Liver (tissue), 9 donors: Measurements from ENCODE around the gene EPS8. TPM values are rescaled to one million over a fixed set of nuclear protein-coding genes. Genes with fewer than 3 reads are reported as not detected.

ENCODE experiments used
- DNase-seq: peaks from one replicate; pipeline ENCODE4 v3.0.0-alpha.2; 2017; ENCODE audit warnings: low spot score
- H3K27ac ChIP-seq, 2 donors: one replicate each; pipeline ENCODE4 v1.7.0; 2013; ENCODE audit warnings: inconsistent platforms in 2 of 2, low read length in 2 of 2, control low read depth in 1 of 2, low read depth in 1 of 2, mild to moderate bottlenecking in 1 of 2
- H3K27me3 ChIP-seq, 4 donors: one replicate each; pipeline versions ENCODE4 v1.6.1 to v1.7.0; 2013; ENCODE audit warnings: low read length in 3 of 4, inconsistent platforms in 1 of 4, mild to moderate bottlenecking in 1 of 4, moderate library complexity in 1 of 4; ENCODE audit not compliant: control insufficient read depth in 4 of 4, insufficient read depth in 4 of 4
- H3K36me3 ChIP-seq, 4 donors: one replicate each; pipeline versions ENCODE4 v1.6.1 to v1.7.0; 2013; ENCODE audit warnings: low read length in 3 of 4, mild to moderate bottlenecking in 3 of 4, low read depth in 1 of 4, moderate library complexity in 1 of 4; ENCODE audit not compliant: control insufficient read depth in 4 of 4, insufficient read depth in 3 of 4
- H3K4me1 ChIP-seq, 4 donors: one replicate each; pipeline versions ENCODE4 v1.6.1 to v1.7.0; 2013; ENCODE audit warnings: low read length in 3 of 4, mild to moderate bottlenecking in 3 of 4, moderate library complexity in 1 of 4; ENCODE audit not compliant: control insufficient read depth in 4 of 4, insufficient read depth in 4 of 4
- H3K4me3 ChIP-seq, 3 donors: one replicate each; pipeline versions ENCODE4 v1.6.1 to v1.7.0; 2013; ENCODE audit warnings: low read length in 3 of 3, control low read depth in 1 of 3, low read depth in 1 of 3, mild to moderate bottlenecking in 1 of 3
- H3K9ac ChIP-seq, 2 donors: one replicate each; pipeline ENCODE4 v1.7.0; 2013; ENCODE audit warnings: low read length in 2 of 2, mild to moderate bottlenecking in 2 of 2, moderate library complexity in 2 of 2, control low read depth in 1 of 2, low read depth in 1 of 2
- H3K9me3 ChIP-seq, 4 donors: one replicate each; pipeline versions ENCODE4 v1.6.1 to v1.7.0; 2013; ENCODE audit warnings: low read length in 3 of 4; ENCODE audit not compliant: control insufficient read depth in 4 of 4
- ATF3 ChIP-seq: IDR thresholded peaks from 2 replicates; pipeline ENCODE4 v1.6.1; 2016; ENCODE audit warnings: antibody characterized with exemption
- CTCF ChIP-seq: fragments of 150-350 bp; IDR thresholded peaks from 2 replicates; pipeline ENCODE4 v1.5.1; 2017; ENCODE audit warnings: improper control_type of control experiment, low read depth, low read length; ENCODE audit not compliant: missing input control
- EGR1 ChIP-seq, 2 donors: IDR thresholded peaks; 2 replicates each; pipeline ENCODE4 v1.6.1; 2016 to 2018; ENCODE audit warnings: antibody characterized with exemption in 2 of 2, low read depth in 2 of 2
- FOXA1 ChIP-seq: IDR thresholded peaks from 2 replicates; pipeline ENCODE4 v1.6.1; 2016; ENCODE audit warnings: antibody characterized with exemption
- FOXA2 ChIP-seq: IDR thresholded peaks from 2 replicates; pipeline ENCODE4 v1.6.1; 2016; ENCODE audit warnings: antibody characterized with exemption
- GABPA ChIP-seq, 2 donors: IDR thresholded peaks in 1 of 2; conservative IDR thresholded peaks in 1 of 2; 2 replicates each; pipeline ENCODE4 v1.6.1; 2016; ENCODE audit warnings: antibody characterized with exemption in 2 of 2, mild to moderate bottlenecking in 1 of 2, moderate library complexity in 1 of 2
- HNF4A ChIP-seq, 2 donors: conservative IDR thresholded peaks; 2 replicates each; pipeline ENCODE4 v1.6.1; 2016; ENCODE audit warnings: antibody characterized with exemption in 2 of 2, mild to moderate bottlenecking in 2 of 2
- HNF4G ChIP-seq: IDR thresholded peaks from 2 replicates; pipeline ENCODE4 v1.6.1; 2016; ENCODE audit warnings: antibody characterized with exemption
- JUND ChIP-seq, 2 donors: IDR thresholded peaks; 2 replicates each; pipeline ENCODE4 v1.6.1; 2016; ENCODE audit warnings: antibody characterized with exemption in 2 of 2
- MAX ChIP-seq: IDR thresholded peaks from 2 replicates; pipeline ENCODE4 v1.6.1; 2016; ENCODE audit warnings: antibody characterized with exemption
- NR2F2 ChIP-seq: IDR thresholded peaks from 2 replicates; pipeline ENCODE4 v1.6.1; 2016; ENCODE audit warnings: antibody characterized with exemption
- RAD21 ChIP-seq, 2 donors: IDR thresholded peaks; 2 replicates each; pipeline ENCODE4 v1.6.1; 2016; ENCODE audit warnings: antibody characterized with exemption in 2 of 2, mild to moderate bottlenecking in 2 of 2
- REST ChIP-seq: IDR thresholded peaks from 2 replicates; pipeline ENCODE4 v1.6.1; 2016; ENCODE audit warnings: antibody characterized with exemption, mild to moderate bottlenecking
- RXRA ChIP-seq, 2 donors: IDR thresholded peaks; 2 replicates each; pipeline ENCODE4 v1.6.1; 2017 to 2018; ENCODE audit warnings: antibody characterized with exemption in 2 of 2, mild to moderate bottlenecking in 1 of 2
- SP1 ChIP-seq: IDR thresholded peaks from 2 replicates; pipeline ENCODE4 v1.6.1; 2018; ENCODE audit warnings: antibody characterized with exemption, mild to moderate bottlenecking
- TAF1 ChIP-seq: conservative IDR thresholded peaks from 2 replicates; pipeline ENCODE4 v1.6.1; 2016; ENCODE audit warnings: antibody characterized with exemption, mild to moderate bottlenecking
- YY1 ChIP-seq: IDR thresholded peaks from 2 replicates; pipeline ENCODE4 v1.6.1; 2016; ENCODE audit warnings: antibody characterized with exemption, mild to moderate bottlenecking
- ZBTB33 ChIP-seq: IDR thresholded peaks from 2 replicates; pipeline ENCODE4 v1.6.1; 2016; ENCODE audit warnings: antibody characterized with exemption
- WGBS: extraction: QIAGEN DNeasy Blood & Tissue Kit; methylation state at CpG from one replicate; pipeline ENCODE4 v1.1.7; 2013; 5-methylcytosine and 5-hydroxymethylcytosine counted together
- polyA plus RNA-seq, 2 donors: library from polyadenylated mRNA; stranded (reverse) in 1 of 2; unstranded in 1 of 2; fragments of 200-250 nt in 1 of 2; fragments of >200 nt in 1 of 2; fragmentation: Nextera tagmentation in 1 of 2; extraction: Ambion mirVana in 1 of 2; gene quantifications; one replicate each; pipeline versions ENCODE4 v1.2.1 to v1.2.3, GENCODE V29; 2013 to 2015
- total RNA-seq, 2 donors: library from RNA; depleted of rRNA; stranded (reverse); fragments of >200 nt; gene quantifications; one replicate each; pipeline ENCODE4 v1.2.3, GENCODE V29; 2014
- donor health status: healthy.
- donor health status: healthy.
- donor health status: healthy.
- donor health status: healthy.
- donor health status: healthy.

The EPS8 gene
- total and polyA plus RNA-seq, 4 donors, result 13.7 to 40.2 (median 15.0) TPM

GRCh38 chr12:15682826-15683225 lies 106.4 kb downstream of the EPS8 start:
- DNase-seq, result no peak
- no peak for TF ChIP-seq HNF4A (conservative IDR thresholded peaks at IDR 0.05)
- no peak for TF ChIP-seq FOXA1
- TF ChIP-seq JUND (IDR thresholded peaks at IDR 0.05), result no peak
- TF ChIP-seq ZBTB33, result no peak
- TF ChIP-seq TAF1, result no peak
- no peak for TF ChIP-seq GABPA (IDR thresholded peaks at IDR 0.05 in 1 of 2, conservative IDR thresholded peaks at IDR 0.05 in 1 of 2)
- TF ChIP-seq CTCF, result no peak
- TF ChIP-seq ATF3, result no peak
- TF ChIP-seq NR2F2, result no peak
- TF ChIP-seq RXRA (IDR thresholded peaks at IDR 0.05), result no peak
- no peak for TF ChIP-seq EGR1 (IDR thresholded peaks at IDR 0.05; ENCODE audit: low read depth in 2 of 2)
- TF ChIP-seq RAD21 (IDR thresholded peaks at IDR 0.05), result no peak
- TF ChIP-seq YY1, result no peak
- TF ChIP-seq FOXA2, result no peak
- TF ChIP-seq SP1, result no peak
- no peak for TF ChIP-seq MAX
- Histone ChIP-seq H3K36me3 (no peaks in the 10 kb centered on the region), H3K9ac (no peak overlapping the region), H3K27me3 (no peaks in the 10 kb centered on the region), H3K9me3 (no peaks in the 10 kb centered on the region), H3K27ac (no peak overlapping the region), H3K4me3 (no peak overlapping the region), H3K4me1 (peaks cover 0 to 3% (median 0%) of the 10 kb centered on the region in 4 donors)

- Histone ChIP-seq H3K27ac (no peak overlapping the region), H3K9ac (no peak overlapping the region), H3K27me3 (no peaks in the 10 kb centered on the region), H3K9me3 (peaks cover 0 to 1% (median 0%) of the 10 kb centered on the region in 4 donors), H3K36me3 (peaks cover 0 to 3% (median 0%) of the 10 kb centered on the region in 4 donors), H3K4me3 (no peak overlapping the region), H3K4me1 (peaks cover 0 to 3% (median 0%) of the 10 kb centered on the region in 4 donors)
- no peak for DNase-seq
- TF ChIP-seq RAD21 (IDR thresholded peaks at IDR 0.05) (no peak), HNF4A (conservative IDR thresholded peaks at IDR 0.05) (no peak), EGR1 (IDR thresholded peaks at IDR 0.05; ENCODE audit: low read depth in 2 of 2) (no peak), REST (no peak), CTCF (no peak), HNF4G (no peak), FOXA1 (no peak), GABPA (IDR thresholded peaks at IDR 0.05 in 1 of 2, conservative IDR thresholded peaks at IDR 0.05 in 1 of 2) (no peak), NR2F2 (no peak), YY1 (no peak), MAX (no peak), JUND (IDR thresholded peaks at IDR 0.05) (no peak), SP1 (no peak), ZBTB33 (no peak), FOXA2 (no peak), RXRA (IDR thresholded peaks at IDR 0.05) (no peak), TAF1 (no peak)
- WGBS, result 79% methylated on average over 1 of the region's 1 CpG
Observed at GRCh38 chr12:15679151-15679550, 110.0 kb downstream of the EPS8 start.
